KG1 (cell line): ENCODE results near the gene RGS14.
"Not testable (repeated sequence)": the region's sequence is repeated elsewhere in the genome, so short reads cannot be mapped to it uniquely, and the experiment has no call there.

Source experiments
- DNase-seq: peaks from one replicate; lab custom pipeline; 2025; lab: John Stamatoyannopoulos, UW

The RGS14 gene

GRCh38 chr5:177365845-177366527 is 8.3 kb downstream of the RGS14 start:
- no peak for DNase-seq

- DNase-seq: no peak
Observed at GRCh38 chr5:177366528-177367322, 9.0 kb downstream of the RGS14 start.

- DNase-seq: no peak
Observed at GRCh38 chr5:177367323-177367848, 9.7 kb downstream of the RGS14 start.

GRCh38 chr5:177367981-177368868 is 10.5 kb downstream of the RGS14 start:
- no peak for DNase-seq

GRCh38 chr5:177368869-177369644 is 11.3 kb downstream of the RGS14 start:
- DNase-seq: no peak

- no peak for DNase-seq
Observed at GRCh38 chr5:177369645-177370440, 12.1 kb downstream of the RGS14 start.

- DNase-seq: no peak
Observed at GRCh38 chr5:177370488-177371119, 12.9 kb downstream of the RGS14 start.

- DNase-seq: no peak
Observed at GRCh38 chr5:177371120-177372033, 13.7 kb downstream of the RGS14 start.

GRCh38 chr5:177372034-177372896 is 14.5 kb downstream of the RGS14 start:
- no peak for DNase-seq

- DNase-seq: no peak
Observed at GRCh38 chr5:177372910-177373309, 15.2 kb downstream of the RGS14 start.

GRCh38 chr5:177373806-177374205 is 16.1 kb downstream of the RGS14 start:
- no peak for DNase-seq

- DNase-seq: no peak
Observed at GRCh38 chr5:177374211-177374610, 16.5 kb downstream of the RGS14 start.

- DNase-seq: not testable (repeated sequence)
Observed at GRCh38 chr5:177375516-177375915, 17.8 kb downstream of the RGS14 start.

- DNase-seq: no peak
Observed at GRCh38 chr5:177376107-177376506, 18.4 kb downstream of the RGS14 start.

GRCh38 chr5:177377851-177378776 is 20.4 kb downstream of the RGS14 start:
- no peak for DNase-seq

GRCh38 chr5:177378884-177379883 is 21.5 kb downstream of the RGS14 start:
- no peak for DNase-seq
